H9 (cell line): Measurements from ENCODE around the gene RASA3. TPM values are rescaled to one million over a fixed set of nuclear protein-coding genes. Genes with fewer than 3 reads are reported as not detected.

Source experiments
- DNase-seq: peaks from one replicate; pipeline ENCODE4 v3.0.0-alpha.2; 2017
- H2AFZ ChIP-seq: one replicate; pipeline ENCODE4 v1.6.1; 2013; ENCODE audit warnings: mild to moderate bottlenecking, low read length, control low read depth, moderate library complexity
- H2AK5ac ChIP-seq: 2 replicates; pipeline ENCODE4 v1.6.1; 2013; ENCODE audit warnings: low read length, control low read depth, mixed read lengths; ENCODE audit not compliant: insufficient read length
- H2BK120ac ChIP-seq: one replicate; pipeline ENCODE4 v1.6.1; 2013; ENCODE audit warnings: low read depth, mild to moderate bottlenecking, low read length, control low read depth, inconsistent platforms; ENCODE audit not compliant: poor library complexity, severe bottlenecking
- H2BK12ac ChIP-seq: 2 replicates; pipeline ENCODE4 v1.6.1; 2013; ENCODE audit warnings: low read length, control low read depth, mixed read lengths, low read depth; ENCODE audit not compliant: insufficient read length
- H2BK15ac ChIP-seq: 2 replicates; pipeline ENCODE4 v1.6.1; 2013; ENCODE audit warnings: low read depth, low read length, control low read depth
- H2BK20ac ChIP-seq: one replicate; pipeline ENCODE4 v1.6.1; 2013; ENCODE audit warnings: low read depth, mild to moderate bottlenecking, low read length, control low read depth, inconsistent platforms; ENCODE audit not compliant: poor library complexity, severe bottlenecking
- H2BK5ac ChIP-seq: 2 replicates; pipeline ENCODE4 v1.6.1; 2013; ENCODE audit warnings: low read length, control low read depth, mixed read lengths; ENCODE audit not compliant: insufficient read length
- H3K14ac ChIP-seq: 2 replicates; pipeline ENCODE4 v1.6.1; 2013; ENCODE audit warnings: low read length, control low read depth; ENCODE audit not compliant: insufficient read depth
- H3K18ac ChIP-seq: 2 replicates; pipeline ENCODE4 v1.6.1; 2013; ENCODE audit warnings: low read depth, mild to moderate bottlenecking, mixed read lengths, low read length, control low read depth; ENCODE audit not compliant: insufficient read length
- H3K23ac ChIP-seq: 2 replicates; pipeline ENCODE4 v1.6.1; 2013; ENCODE audit warnings: low read length, control low read depth, mixed read lengths, low read depth; ENCODE audit not compliant: insufficient read length
- H3K23me2 ChIP-seq: 2 replicates; pipeline ENCODE4 v1.6.1; 2013; ENCODE audit warnings: low read depth, mild to moderate bottlenecking, mixed read lengths, low read length, control low read depth; ENCODE audit not compliant: insufficient read length, poor library complexity, severe bottlenecking
- H3K27ac ChIP-seq: 2 replicates; pipeline ENCODE4 v1.5.1; 2013; ENCODE audit warnings: low read length, control low read depth, mixed read lengths, low read depth; ENCODE audit not compliant: insufficient read length
- H3K27me3 ChIP-seq: 2 replicates; pipeline ENCODE4 v1.6.1; 2013; ENCODE audit warnings: low read length, control low read depth, inconsistent platforms; ENCODE audit not compliant: insufficient read depth
- H3K4ac ChIP-seq: 2 replicates; pipeline ENCODE4 v1.6.1; 2013; ENCODE audit warnings: low read depth, mild to moderate bottlenecking, control low read depth, inconsistent platforms, low read length, moderate library complexity
- H3K4me1 ChIP-seq: 2 replicates; pipeline ENCODE4 v1.6.1; 2013; ENCODE audit warnings: low read length, control low read depth, inconsistent platforms; ENCODE audit not compliant: insufficient read depth
- H3K4me2 ChIP-seq: 2 replicates; pipeline ENCODE4 v1.6.1; 2013; ENCODE audit warnings: low read length, control low read depth, mixed read lengths; ENCODE audit not compliant: insufficient read length, insufficient read depth
- H3K56ac ChIP-seq: 2 replicates; pipeline ENCODE4 v1.6.1; 2013; ENCODE audit warnings: low read depth, mild to moderate bottlenecking, mixed read lengths, low read length, control low read depth; ENCODE audit not compliant: insufficient read length
- H3K79me1 ChIP-seq: 2 replicates; pipeline ENCODE4 v1.6.1; 2013; ENCODE audit warnings: low read depth, mild to moderate bottlenecking, moderate library complexity, low read length, control low read depth, inconsistent platforms; ENCODE audit not compliant: insufficient read depth, poor library complexity, severe bottlenecking
- H3K79me2 ChIP-seq: 2 replicates; pipeline ENCODE4 v1.6.1; 2013; ENCODE audit warnings: low read length, control low read depth, inconsistent platforms; ENCODE audit not compliant: insufficient read depth
- H3K9ac ChIP-seq: 2 replicates; pipeline ENCODE4 v1.6.1; 2013; ENCODE audit warnings: low read length, control low read depth, mixed read lengths; ENCODE audit not compliant: insufficient read length; ENCODE audit errors: extremely low read depth
- H3K9me3 ChIP-seq: one replicate; pipeline ENCODE4 v1.6.1; 2013; ENCODE audit warnings: low read depth, low read length, inconsistent platforms; ENCODE audit not compliant: control insufficient read depth
- H3T11ph ChIP-seq: one replicate; pipeline ENCODE4 v1.6.1; 2013; ENCODE audit warnings: mild to moderate bottlenecking, low read length, control low read depth, inconsistent platforms
- H4K20me1 ChIP-seq: one replicate; pipeline ENCODE4 v1.6.1; 2013; ENCODE audit not compliant: control insufficient read depth, insufficient read length, insufficient read depth
- H4K5ac ChIP-seq: 2 replicates; pipeline ENCODE4 v1.6.1; 2013; ENCODE audit warnings: low read depth, mild to moderate bottlenecking, mixed read lengths, low read length, control low read depth; ENCODE audit not compliant: insufficient read length
- H4K8ac ChIP-seq: replicated peaks from 2 replicates; pipeline ENCODE4 v1.6.1; 2013; ENCODE audit warnings: low read length, control low read depth, mixed read lengths, low read depth; ENCODE audit not compliant: insufficient read length
- H4K91ac ChIP-seq: 2 replicates; pipeline ENCODE4 v1.6.1; 2013; ENCODE audit warnings: low read depth, mild to moderate bottlenecking, moderate library complexity, mixed read lengths, low read length, control low read depth; ENCODE audit not compliant: insufficient read length
- H3K27ac Mint-ChIP-seq, 3 experiments: 2 replicates in 2 of 3; 3 replicates in 1 of 3; pipeline ENCODE4 v1.8.0; 2020 to 2021; ENCODE audit warnings: mixed read lengths in 3 of 3, mild to moderate bottlenecking in 1 of 3, moderate library complexity in 1 of 3
- H3K27me3 Mint-ChIP-seq: 2 replicates; pipeline ENCODE4 v1.8.0; 2021; ENCODE audit warnings: low read depth, mild to moderate bottlenecking, moderate library complexity, mixed read lengths
- H3K36me3 Mint-ChIP-seq, 3 experiments: 2 replicates in 2 of 3; 3 replicates in 1 of 3; pipeline ENCODE4 v1.8.0; 2020 to 2021; ENCODE audit warnings: low read depth in 3 of 3, mixed read lengths in 3 of 3; ENCODE audit not compliant: insufficient read depth in 1 of 3
- H3K4me1 Mint-ChIP-seq, 2 experiments: 2 replicates each; pipeline ENCODE4 v1.8.0; 2020; ENCODE audit warnings: mixed read lengths in 2 of 2
- H3K4me3 Mint-ChIP-seq, 2 experiments: 2 replicates in 1 of 2; 3 replicates in 1 of 2; pipeline ENCODE4 v1.8.0; 2020 to 2021; ENCODE audit warnings: mild to moderate bottlenecking in 2 of 2, mixed read lengths in 2 of 2, moderate library complexity in 1 of 2
- H3K9me3 Mint-ChIP-seq, 2 experiments: 2 replicates in 1 of 2; 3 replicates in 1 of 2; pipeline ENCODE4 v1.8.0; 2020; ENCODE audit warnings: mild to moderate bottlenecking in 2 of 2, mixed read lengths in 2 of 2, moderate library complexity in 1 of 2
- CTCF ChIP-seq: fragments of 200-600 bp; sonication (generic); conservative IDR thresholded peaks from 3 replicates; pipeline ENCODE4 v1.8.0; 2021; ENCODE audit warnings: antibody characterized with exemption, mild to moderate bottlenecking
- WGBS: extraction: QIAGEN DNeasy Blood & Tissue Kit; methylation state at CpG from one replicate; pipeline ENCODE4 v1.1.7; 2013; ENCODE audit warnings: missing lambda C conversion rate, low lambda C conversion rate, mixed read lengths; ENCODE audit not compliant: insufficient read length; ENCODE audit errors: extremely low coverage; 5-methylcytosine and 5-hydroxymethylcytosine counted together
- total RNA-seq: library from RNA; stranded (reverse); gene quantifications from 2 replicates; pipeline ENCODE4 v1.2.1, GENCODE V29; 2021

Gene RASA3
- total RNA-seq, 1 experiment from 2014 or later, result 12.3 TPM

- no CpG with 5 or more reads among the region's 20 CpGs for WGBS
- Histone ChIP-seq H3K4me2 (no peak overlapping the region), H4K8ac (no peak overlapping the region), H3K27me3 (no peaks in the 10 kb centered on the region), H2BK20ac (no peak overlapping the region), H4K5ac (no peak overlapping the region), H3K4me1 (no peaks in the 10 kb centered on the region; the same call in 1 of the 2 replicates), H4K91ac (no peak overlapping the region), H2BK12ac (no peak overlapping the region), H3K9me3 (no peaks in the 10 kb centered on the region), H3K23ac (no peak overlapping the region), H3K27ac (no peak overlapping the region), H3K9ac (no peak overlapping the region), H3T11ph (no peak overlapping the region), H3K18ac (no peak overlapping the region), H3K23me2 (no peaks in the 10 kb centered on the region), H2AFZ (no peak overlapping the region), H2BK5ac (no peak overlapping the region), H3K79me2 (no peaks in the 10 kb centered on the region), H3K56ac (no peak overlapping the region), H2AK5ac (no peak overlapping the region), H3K4ac (no peak overlapping the region), H3K14ac (no peak overlapping the region), H2BK120ac (no peak overlapping the region), H4K20me1 (no peaks in the 10 kb centered on the region), H2BK15ac (no peak overlapping the region), H3K79me1 (no peaks in the 10 kb centered on the region)
- peaks cover 11% of the 10 kb centered on the region for H3K27me3 Mint-ChIP-seq
- no peak for TF ChIP-seq CTCF
- H3K27ac Mint-ChIP-seq, result no peak overlapping the region
- peaks cover 0 to 4% (median 0%) of the 10 kb centered on the region in 3 experiments; a peak in 1 of 7 replicates for H3K36me3 Mint-ChIP-seq
- no peaks in the 10 kb centered on the region for H3K9me3 Mint-ChIP-seq
- H3K4me3 Mint-ChIP-seq, result no peak overlapping the region
- DNase-seq, result no peak
- H3K4me1 Mint-ChIP-seq, result peaks cover 10 to 12% of the 10 kb centered on the region in 2 experiments
Observed at GRCh38 chr13:114152831-114153371, 20.5 kb upstream of the RASA3 start.
